HFFc6 (cell line): Measurements from ENCODE around the gene GADL1. TPM values are rescaled to one million over a fixed set of nuclear protein-coding genes. Genes with fewer than 3 reads are reported as not detected.

ENCODE experiments used
- DNase-seq: peaks from one replicate; pipeline ENCODE4 v3.0.0-alpha.2; 2018
- H3K27ac Mint-ChIP-seq: 2 replicates; pipeline ENCODE4 v1.8.0; 2020; ENCODE audit warnings: mild to moderate bottlenecking, mixed read lengths
- H3K27me3 Mint-ChIP-seq: 2 replicates; pipeline ENCODE4 v1.8.0; 2021; ENCODE audit warnings: mild to moderate bottlenecking, moderate library complexity, mixed read lengths; ENCODE audit not compliant: insufficient read depth
- H3K36me3 Mint-ChIP-seq: 2 replicates; pipeline ENCODE4 v1.8.0; 2021; ENCODE audit warnings: low read depth, mixed read lengths
- H3K4me1 Mint-ChIP-seq: 2 replicates; pipeline ENCODE4 v1.8.0; 2020; ENCODE audit warnings: low read depth, mixed read lengths
- H3K4me3 Mint-ChIP-seq: 2 replicates; pipeline ENCODE4 v1.8.0; 2020; ENCODE audit warnings: mild to moderate bottlenecking, moderate library complexity, mixed read lengths
- H3K9me3 Mint-ChIP-seq: 2 replicates; pipeline ENCODE4 v1.8.0; 2020; ENCODE audit warnings: mild to moderate bottlenecking, mixed read lengths
- CTCF ChIP-seq: fragments of 200-600 bp; sonication (generic); IDR thresholded peaks from 2 replicates; pipeline ENCODE4 v1.5.0; 2021; ENCODE audit warnings: antibody characterized with exemption, mild to moderate bottlenecking
- total RNA-seq, 6 experiments: library from RNA; stranded (reverse); fragmentation: NEBNext Ultra II Directional; extraction: Animal tissue kit (Norgen Biotek cat#: 25700); gene quantifications; 2 replicates in 1 of 6; 3 replicates in 5 of 6; pipeline ENCODE4 v1.2.3, GENCODE V29; 2021

The GADL1 gene
- total RNA-seq, 6 experiments from 2014 or later, result not detected

GRCh38 chr3:30700702-30701321, 193.6 kb downstream of the GADL1 start:
- Mint-ChIP-seq H3K9me3 (peaks cover 10% of the 10 kb centered on the region), H3K4me1 (no peaks in the 10 kb centered on the region), H3K27ac (no peak overlapping the region), H3K27me3 (no peaks in the 10 kb centered on the region; the same call in 1 of the 2 replicates), H3K36me3 (peaks cover 54% of the 10 kb centered on the region), H3K4me3 (no peak overlapping the region)
- no peak for DNase-seq
- no peak for TF ChIP-seq CTCF

GRCh38 chr3:30699927-30700326, 194.5 kb downstream of the GADL1 start:
- H3K36me3 Mint-ChIP-seq, result peaks cover 63% of the 10 kb centered on the region
- no peak for DNase-seq
- TF ChIP-seq CTCF, result no peak
- no peak overlapping the region for H3K27ac Mint-ChIP-seq
- no peak overlapping the region for H3K4me3 Mint-ChIP-seq
- H3K4me1 Mint-ChIP-seq, result no peaks in the 10 kb centered on the region
- H3K27me3 Mint-ChIP-seq, result no peaks in the 10 kb centered on the region; the same call in none of the 2 replicates
- peaks cover 10% of the 10 kb centered on the region for H3K9me3 Mint-ChIP-seq

- H3K4me3 Mint-ChIP-seq, result no peak overlapping the region
- H3K27me3 Mint-ChIP-seq, result no peaks in the 10 kb centered on the region; the same call in 1 of the 2 replicates
- TF ChIP-seq CTCF, result no peak
- no peak overlapping the region for H3K27ac Mint-ChIP-seq
- H3K4me1 Mint-ChIP-seq, result peaks cover 4% of the 10 kb centered on the region
- peaks cover 58% of the 10 kb centered on the region for H3K36me3 Mint-ChIP-seq
- DNase-seq, result no peak
- H3K9me3 Mint-ChIP-seq, result peaks cover 9% of the 10 kb centered on the region
Observed at GRCh38 chr3:30698549-30698948, 195.9 kb downstream of the GADL1 start.

- H3K9me3 Mint-ChIP-seq, result no peaks in the 10 kb centered on the region
- no peak for TF ChIP-seq CTCF
- H3K4me3 Mint-ChIP-seq, result no peak overlapping the region
- DNase-seq, result no peak
- H3K36me3 Mint-ChIP-seq, result peaks cover 48% of the 10 kb centered on the region
- no peak overlapping the region for H3K27ac Mint-ChIP-seq
- H3K27me3 Mint-ChIP-seq, result no peaks in the 10 kb centered on the region; the same call in 1 of the 2 replicates
- H3K4me1 Mint-ChIP-seq, result peaks cover 18% of the 10 kb centered on the region
Observed at GRCh38 chr3:30696896-30697295, 197.6 kb downstream of the GADL1 start.

GRCh38 chr3:30696403-30696819, 198.1 kb downstream of the GADL1 start:
- no peak overlapping the region for H3K27ac Mint-ChIP-seq
- no peak for DNase-seq
- no peak overlapping the region for H3K4me3 Mint-ChIP-seq
- no peaks in the 10 kb centered on the region for H3K9me3 Mint-ChIP-seq
- no peaks in the 10 kb centered on the region; the same call in 1 of the 2 replicates for H3K27me3 Mint-ChIP-seq
- TF ChIP-seq CTCF, result no peak
- peaks cover 44% of the 10 kb centered on the region for H3K36me3 Mint-ChIP-seq
- peaks cover 18% of the 10 kb centered on the region for H3K4me1 Mint-ChIP-seq
